Mesodermal cell (in vitro differentiated cells): ENCODE results near the gene ZNF554.

ENCODE experiments used
- H3K27ac ChIP-seq: 2 replicates; pipeline ENCODE4 v1.7.0; 2013; ENCODE audit warnings: mild to moderate bottlenecking, low read depth, low read length, moderate library complexity; ENCODE audit not compliant: severe bottlenecking
- H3K36me3 ChIP-seq: 2 replicates; pipeline ENCODE4 v1.7.1; 2013; ENCODE audit warnings: mild to moderate bottlenecking, low read length, moderate library complexity; ENCODE audit not compliant: control insufficient read depth, insufficient read depth
- H3K4me1 ChIP-seq: one replicate; pipeline ENCODE4 v1.7.1; 2013; ENCODE audit warnings: mild to moderate bottlenecking, low read length; ENCODE audit not compliant: insufficient read depth, control insufficient read depth, poor library complexity, severe bottlenecking
- H3K4me3 ChIP-seq: 2 replicates; pipeline ENCODE4 v1.7.0; 2013; ENCODE audit warnings: low read length, control low read depth, mild to moderate bottlenecking; ENCODE audit not compliant: insufficient read depth, poor library complexity, severe bottlenecking; ENCODE audit errors: extremely low read depth
- H3K9me3 ChIP-seq: 2 replicates; pipeline ENCODE4 v1.7.1; 2013; ENCODE audit warnings: mild to moderate bottlenecking, low read length, moderate library complexity; ENCODE audit not compliant: control insufficient read depth
- WGBS, 2 experiments: methylation state at CpG; one replicate each; pipeline ENCODE4 v1.1.5; 2013; ENCODE audit warnings: missing lambda C conversion rate in 2 of 2; ENCODE audit not compliant: insufficient coverage in 2 of 2; 5-methylcytosine and 5-hydroxymethylcytosine counted together

The ZNF554 gene

GRCh38 chr19:2809387-2810140 lies 10.1 kb upstream of the ZNF554 start:
- Histone ChIP-seq H3K36me3 (peaks cover 78% of the 10 kb centered on the region), H3K27ac (no peak overlapping the region)
- WGBS, 2 experiments: 96% methylated on average over 35 to 37 of the region's 37 CpGs

GRCh38 chr19:2810141-2811091 lies 9.3 kb upstream of the ZNF554 start:
- peaks cover 73% of the 10 kb centered on the region for H3K36me3 ChIP-seq
- H3K27ac ChIP-seq: no peak overlapping the region
- H3K4me3 ChIP-seq: no peak overlapping the region
- 96 to 97% methylated on average over 46 to 57 of the region's 58 CpGs for WGBS, 2 experiments
- H3K9me3 ChIP-seq: no peaks in the 10 kb centered on the region
- no peaks in the 10 kb centered on the region for H3K4me1 ChIP-seq

More at GRCh38 chr19:2809387-2810140, 10.1 kb upstream of the ZNF554 start:
- no peak overlapping the region for H3K4me3 ChIP-seq
- H3K9me3 ChIP-seq: no peaks in the 10 kb centered on the region
- no peaks in the 10 kb centered on the region for H3K4me1 ChIP-seq

- peaks cover 68% of the 10 kb centered on the region for H3K36me3 ChIP-seq
- WGBS, 2 experiments: 94 to 98% methylated on average over 20 of the region's 20 CpGs
- no peaks in the 10 kb centered on the region for H3K9me3 ChIP-seq
- no peak overlapping the region for H3K4me3 ChIP-seq
- no peak overlapping the region for H3K27ac ChIP-seq
- H3K4me1 ChIP-seq: no peaks in the 10 kb centered on the region
These were observed 8.4 kb upstream of the ZNF554 start for GRCh38 chr19:2811221-2811722.

DNA sequence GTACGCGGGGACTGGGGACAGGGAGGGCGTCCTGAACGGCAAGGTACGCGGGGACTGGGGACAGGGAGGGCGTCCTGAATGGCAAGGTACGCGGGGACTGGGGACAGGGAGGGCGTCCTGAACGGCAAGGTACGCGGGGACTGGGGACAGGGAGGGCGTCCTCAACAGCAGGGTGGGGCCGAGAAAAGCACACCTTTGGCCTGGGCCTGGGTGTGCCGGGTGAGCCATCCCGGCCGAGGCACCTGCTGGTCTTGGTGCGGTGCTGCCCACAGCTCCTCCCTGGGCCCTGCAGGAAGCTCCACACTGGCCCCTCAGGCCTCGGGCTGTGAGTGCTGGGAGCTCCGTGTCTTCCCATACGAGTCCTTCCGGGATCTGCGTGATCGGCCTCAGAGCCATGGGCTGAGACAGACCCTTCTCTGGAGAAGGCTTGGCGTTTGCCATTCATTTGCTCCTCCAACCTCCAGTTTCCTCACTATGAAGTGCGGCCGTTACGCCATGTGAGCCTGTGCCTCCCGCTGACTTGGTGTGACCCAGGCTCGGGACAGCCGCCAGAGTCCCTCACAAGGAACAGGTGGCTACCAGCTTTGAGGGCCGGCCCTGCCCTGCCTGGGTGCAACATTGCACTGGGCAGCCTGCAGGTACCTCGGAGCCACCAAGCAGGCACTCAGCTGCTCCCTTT lies 7.8 kb upstream of the ZNF554 start:
- H3K27ac ChIP-seq: no peak overlapping the region
- no peak overlapping the region for H3K4me3 ChIP-seq
- H3K36me3 ChIP-seq: peaks cover 63% of the 10 kb centered on the region
- H3K9me3 ChIP-seq: no peaks in the 10 kb centered on the region
- H3K4me1 ChIP-seq: no peaks in the 10 kb centered on the region
- WGBS, 2 experiments: 93 to 94% methylated on average over 33 of the region's 34 CpGs

GRCh38 chr19:2812414-2813234 lies 7.0 kb upstream of the ZNF554 start:
- no peaks in the 10 kb centered on the region for H3K9me3 ChIP-seq
- 97% methylated on average over 28 to 34 of the region's 37 CpGs for WGBS, 2 experiments

GRCh38 chr19:2813235-2814160 lies 6.2 kb upstream of the ZNF554 start:
- 94 to 97% methylated on average over 27 to 29 of the region's 35 CpGs for WGBS, 2 experiments
- Histone ChIP-seq H3K27ac (no peak overlapping the region), H3K4me3 (no peak overlapping the region), H3K9me3 (no peaks in the 10 kb centered on the region), H3K36me3 (peaks cover 49% of the 10 kb centered on the region), H3K4me1 (no peaks in the 10 kb centered on the region)

More at GRCh38 chr19:2812414-2813234, 7.0 kb upstream of the ZNF554 start:
- Histone ChIP-seq H3K36me3 (peaks cover 56% of the 10 kb centered on the region), H3K4me1 (no peaks in the 10 kb centered on the region), H3K27ac (no peak overlapping the region), H3K4me3 (no peak overlapping the region)

- no peak overlapping the region for H3K27ac ChIP-seq
- WGBS, 2 experiments: 99 to 100% methylated on average over 7 to 9 of the region's 11 CpGs
- H3K4me1 ChIP-seq: no peaks in the 10 kb centered on the region
- no peaks in the 10 kb centered on the region for H3K9me3 ChIP-seq
- no peak overlapping the region for H3K4me3 ChIP-seq
- peaks cover 40% of the 10 kb centered on the region for H3K36me3 ChIP-seq
These were observed 5.2 kb upstream of the ZNF554 start for GRCh38 chr19:2814426-2814825.

DNA sequence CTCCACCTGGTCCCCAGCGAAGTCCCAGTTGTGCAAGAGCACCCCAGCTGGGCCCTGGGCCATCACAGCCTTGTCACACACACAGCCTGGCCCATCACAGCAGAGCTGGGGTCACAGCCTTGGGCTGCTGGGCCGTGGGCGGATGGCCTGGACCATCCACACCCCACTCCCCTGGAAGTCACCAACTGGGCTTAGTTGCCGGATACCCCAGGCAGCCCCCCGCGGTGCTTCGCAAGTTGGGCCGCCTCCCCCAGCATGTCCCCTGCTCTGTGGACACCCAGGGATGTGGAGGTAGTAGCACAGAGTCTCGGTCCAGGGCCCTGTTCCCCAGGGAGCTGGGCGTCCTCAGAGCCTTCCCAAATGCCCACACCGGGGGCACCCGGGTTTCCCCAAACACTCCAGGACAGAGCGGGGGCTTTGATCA lies 4.5 kb upstream of the ZNF554 start:
- H3K9me3 ChIP-seq: no peaks in the 10 kb centered on the region
- no peak overlapping the region for H3K27ac ChIP-seq
- no peak overlapping the region for H3K4me3 ChIP-seq
- WGBS, 2 experiments: 91 to 95% methylated on average over 7 to 12 of the region's 13 CpGs
- no peaks in the 10 kb centered on the region for H3K4me1 ChIP-seq
- H3K36me3 ChIP-seq: peaks cover 33% of the 10 kb centered on the region

DNA sequence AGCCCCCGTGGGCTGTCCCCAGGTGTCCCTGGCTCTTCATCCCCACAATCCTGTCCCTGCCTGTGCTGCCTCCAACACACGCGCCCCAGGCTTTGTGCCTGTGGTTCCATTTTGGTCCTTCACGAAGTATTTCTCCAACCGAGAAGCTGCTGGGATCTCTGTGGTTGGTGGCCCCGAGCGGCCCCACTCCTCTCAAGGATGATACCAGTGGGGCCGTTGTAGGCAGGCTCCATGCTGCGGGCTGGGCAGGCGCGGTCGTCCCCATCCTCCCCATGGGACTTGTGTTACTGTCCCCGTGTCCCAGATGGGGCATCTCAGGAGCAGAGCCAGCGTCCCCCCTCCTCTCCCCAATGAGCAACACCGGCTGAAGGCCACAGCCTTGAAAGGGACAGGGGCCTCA lies 3.7 kb upstream of the ZNF554 start:
- peaks cover 1% of the 10 kb centered on the region for H3K9me3 ChIP-seq
- no peak overlapping the region for H3K27ac ChIP-seq
- 96% methylated on average over 13 to 15 of the region's 15 CpGs for WGBS, 2 experiments
- peaks cover 27% of the 10 kb centered on the region for H3K36me3 ChIP-seq
- no peaks in the 10 kb centered on the region for H3K4me1 ChIP-seq
- H3K4me3 ChIP-seq: no peak overlapping the region
